SK-N-SH (cell line): ENCODE data around the gene SPG7. TPM values are rescaled to one million over a fixed set of nuclear protein-coding genes. Genes with fewer than 3 reads are reported as not detected.
A peak's percentile ranks its signal among the peaks of the same experiment; 100 is the strongest.

Experiments
- CTCF ChIA-PET: fragments of 300-600, 350-600 bp; formaldehyde crosslinking; extraction: SDS; loops from one replicate; lab custom pipeline; 2021; lab: Yijun Ruan, JAX
- POLR2A ChIA-PET: fragments of 350-600 bp; sonication (Branson Sonifier 250); formaldehyde crosslinking; extraction: SDS; loops from one replicate; lab custom pipeline; 2020; ENCODE audit warnings: antibody characterized with exemption, inconsistent platforms; lab: Yijun Ruan, JAX
- DNase-seq: peaks from one replicate; pipeline ENCODE4 v3.0.0; 2012
- H2AFZ ChIP-seq: fragments of 200-600 bp; sonication (generic); 2 replicates; pipeline ENCODE4 v1.8.1; 2016; ENCODE audit warnings: antibody characterized with exemption, mild to moderate bottlenecking, low read depth
- H3F3A ChIP-seq: fragments of 200-600 bp; sonication (generic); replicated peaks from 2 replicates; pipeline ENCODE3; 2016; ENCODE audit warnings: antibody characterized with exemption, mild to moderate bottlenecking; ENCODE audit not compliant: insufficient read depth
- H3K27ac ChIP-seq, 2 experiments: fragments of 200-500 bp in 1 of 2; fragments of 200-600 bp in 1 of 2; sonication (Bioruptor generic) in 1 of 2; sonication (generic), shearing (Covaris generic) in 1 of 2; 2 replicates each; pipeline versions ENCODE4 v1.5.1 to v1.6.1; 2014 to 2016; ENCODE audit warnings: low read depth in 2 of 2, inconsistent platforms in 1 of 2, low read length in 1 of 2, mild to moderate bottlenecking in 1 of 2, mixed read lengths in 1 of 2
- H3K27me3 ChIP-seq: fragments of 200-600 bp; sonication (generic), shearing (Covaris generic); 2 replicates; pipeline ENCODE4 v1.6.1; 2016; ENCODE audit warnings: mixed run types; ENCODE audit not compliant: insufficient read depth
- H3K36me3 ChIP-seq, 2 experiments: fragments of 200-500 bp in 1 of 2; fragments of 200-600 bp in 1 of 2; sonication (Bioruptor generic) in 1 of 2; sonication (generic) in 1 of 2; replicated peaks in 1 of 2; 2 replicates each; pipeline versions ENCODE3 to v1.5.1; 2014 to 2016; ENCODE audit warnings: low read length in 1 of 2, mild to moderate bottlenecking in 1 of 2; ENCODE audit not compliant: insufficient read depth in 2 of 2, control insufficient read depth in 1 of 2
- H3K4me1 ChIP-seq, 2 experiments: fragments of 200-500 bp in 1 of 2; fragments of 200-600 bp in 1 of 2; sonication (Bioruptor generic) in 1 of 2; sonication (generic), shearing (Covaris generic) in 1 of 2; 2 replicates each; pipeline versions ENCODE4 v1.5.1 to v1.6.1; 2014 to 2016; ENCODE audit warnings: low read depth in 1 of 2, low read length in 1 of 2, mixed run types in 1 of 2; ENCODE audit not compliant: insufficient read depth in 2 of 2, control insufficient read depth in 1 of 2
- H3K4me2 ChIP-seq: fragments of 200-600 bp; sonication (generic), shearing (Covaris generic); 2 replicates; pipeline ENCODE4 v1.6.1; 2017; ENCODE audit warnings: mixed run types
- H3K4me3 ChIP-seq, 2 experiments: fragments of 200-500 bp in 1 of 2; fragments of 200-600 bp in 1 of 2; sonication (Bioruptor generic) in 1 of 2; sonication (generic), shearing (Covaris generic) in 1 of 2; 2 replicates each; pipeline versions ENCODE4 v1.5.1 to v1.8.1; 2014 to 2016; ENCODE audit warnings: low read depth in 2 of 2, inconsistent platforms in 1 of 2, low read length in 1 of 2, mild to moderate bottlenecking in 1 of 2, mixed read lengths in 1 of 2, moderate library complexity in 1 of 2
- H3K79me2 ChIP-seq: fragments of 200-600 bp; sonication (generic); 2 replicates; pipeline ENCODE4 v1.8.1; 2017; ENCODE audit warnings: mild to moderate bottlenecking; ENCODE audit not compliant: insufficient read depth
- H3K9ac ChIP-seq: fragments of 200-600 bp; sonication (generic); 2 replicates; pipeline ENCODE4 v1.6.1; 2017; ENCODE audit warnings: mixed run types
- H3K9me2 ChIP-seq: fragments of 200-600 bp; sonication (generic); 2 replicates; pipeline ENCODE4 v1.6.1; 2017; ENCODE audit warnings: mixed run types
- H3K9me3 ChIP-seq: fragments of 200-600 bp; sonication (generic); 2 replicates; pipeline ENCODE4 v1.6.1; 2017; ENCODE audit warnings: mixed run types, mild to moderate bottlenecking, moderate library complexity
- H4K20me1 ChIP-seq: fragments of 200-600 bp; sonication (generic); 2 replicates; pipeline ENCODE4 v1.6.1; 2017; ENCODE audit warnings: mild to moderate bottlenecking, mixed run types; ENCODE audit not compliant: insufficient read depth
- CHD2 ChIP-seq: fragments of 150-350 bp; IDR thresholded peaks from 2 replicates; pipeline ENCODE4 v1.6.1; 2018; ENCODE audit warnings: low read length; ENCODE audit not compliant: partially characterized antibody
- EZH2phosphoT487 ChIP-seq: fragments of 200-600 bp; sonication (generic); IDR thresholded peaks from 2 replicates; pipeline ENCODE4 v1.6.1; 2017; ENCODE audit warnings: low read depth, mixed run types, mild to moderate bottlenecking, antibody characterized with exemption, moderate library complexity, borderline replicate concordance
- FOSL2 ChIP-seq: IDR thresholded peaks from 2 replicates; pipeline ENCODE4 v1.4.0; 2012; ENCODE audit warnings: low read depth, mild to moderate bottlenecking, moderate library complexity, borderline replicate concordance
- FOXJ3 ChIP-seq: sonication (generic); formaldehyde crosslinking; IDR thresholded peaks from 2 replicates; pipeline ENCODE4 v1.5.1; 2020; ENCODE audit warnings: mild to moderate bottlenecking, missing genetic modification reagents
- JUND ChIP-seq: IDR thresholded peaks from 2 replicates; pipeline ENCODE4 v1.4.0; 2012
- NFIC ChIP-seq: IDR thresholded peaks from 2 replicates; pipeline ENCODE4 v1.4.0; 2012; ENCODE audit warnings: borderline replicate concordance
- RCOR1 ChIP-seq: fragments of 150-350 bp; IDR thresholded peaks from 2 replicates; pipeline ENCODE4 v1.6.1; 2017; ENCODE audit warnings: antibody characterized with exemption, low read length
- RFX5 ChIP-seq: IDR thresholded peaks from 2 replicates; pipeline ENCODE4 v1.6.1; 2012; ENCODE audit warnings: mild to moderate bottlenecking, improper control_type of control experiment, low read length
- SIN3A ChIP-seq: IDR thresholded peaks from 2 replicates; pipeline ENCODE4 v1.6.1; 2012; ENCODE audit warnings: low read depth, mild to moderate bottlenecking, low read length, moderate library complexity, borderline replicate concordance
- TCF12 ChIP-seq: IDR thresholded peaks from 2 replicates; pipeline ENCODE4 v1.4.0; 2012
- WGBS: methylation state at CpG from one replicate; pipeline ENCODE4 v1.1.6; 2017; ENCODE audit warnings: low lambda C conversion rate; 5-methylcytosine and 5-hydroxymethylcytosine counted together
- polyA plus RNA-seq, 3 experiments: library from polyadenylated mRNA; depleted of rRNA; stranded (reverse); fragments of >200 nt; gene quantifications; 2 replicates each; pipeline ENCODE4 v1.2.3, GENCODE V29; 2012
- TF ChIP-seq, protein P1 (sequence below): IDR thresholded peaks from 2 replicates; pipeline ENCODE4 v1.4.0; 2012; ENCODE audit warnings: low read depth
- TF ChIP-seq, protein P2 (sequence below): fragments of 150-350 bp; IDR thresholded peaks from 2 replicates; pipeline ENCODE4 v1.6.1; 2017; ENCODE audit warnings: antibody characterized with exemption, low read length, low read depth, borderline replicate concordance
- TF ChIP-seq, protein P3 (sequence below): IDR thresholded peaks from 2 replicates; pipeline ENCODE4 v1.4.0; 2012; ENCODE audit warnings: low read depth, borderline replicate concordance

Gene SPG7
- polyA plus RNA-seq, 1 of the 3 experiments (the other 2 are of a cell fraction): 100 TPM

DNA sequence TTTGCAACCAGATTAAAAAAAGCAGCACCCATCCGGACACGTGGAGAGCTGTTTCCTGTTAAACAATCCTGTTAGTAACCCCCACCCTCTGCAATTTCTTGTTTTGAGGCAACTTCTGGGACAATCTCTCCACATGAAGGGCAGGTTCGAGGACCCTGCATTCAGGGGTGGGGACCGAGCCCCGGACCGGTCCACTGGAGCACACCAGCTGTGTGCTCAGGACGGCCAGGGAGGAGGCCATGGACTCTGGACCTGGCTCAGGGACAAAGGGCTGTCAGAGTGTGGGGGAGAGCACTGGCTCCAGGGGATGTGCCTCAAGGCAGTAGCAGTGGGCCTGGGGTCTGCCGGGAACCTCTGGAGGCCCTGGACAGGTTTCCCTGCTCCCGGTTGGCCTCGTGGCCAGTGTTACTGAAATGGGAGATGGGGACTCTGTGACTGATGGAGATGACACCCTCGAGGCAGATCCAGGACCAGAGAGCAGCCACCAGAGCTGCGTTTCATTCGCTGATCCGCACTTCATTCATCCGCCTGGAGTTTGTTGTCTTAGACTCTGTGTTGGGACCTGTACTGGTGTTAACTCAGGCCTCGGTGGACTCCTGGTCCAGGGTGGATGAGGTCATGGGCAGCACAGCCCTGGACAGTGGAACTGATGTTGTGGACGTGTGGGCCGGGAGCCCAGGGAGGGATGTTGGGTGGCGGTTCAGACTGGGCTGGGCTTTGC lies 64.4 kb downstream of the SPG7 start:
- 84% methylated on average over 11 of the region's 19 CpGs for WGBS
- no peak overlapping the region for H3K4me3 ChIP-seq
- H3K9me2 ChIP-seq: no peaks in the 10 kb centered on the region
- H3K4me2 ChIP-seq: no peak overlapping the region
- H3K27ac ChIP-seq: peak overlapping the region in 1 of 2 experiments; percentile 43; a peak in 2 of 4 replicates
- no peaks in the 10 kb centered on the region for H3K36me3 ChIP-seq
- peak; percentile 51 for DNase-seq
- no peak overlapping the region for H3K9ac ChIP-seq
- ChIA-PET POLR2A (no interaction called here), CTCF (no interaction called here)
- H2AFZ ChIP-seq: no peak overlapping the region
- no peaks in the 10 kb centered on the region for H3K27me3 ChIP-seq
- TF ChIP-seq NFIC: no peak
- TF ChIP-seq FOSL2: no peak
- TF ChIP-seq, protein P1, sequence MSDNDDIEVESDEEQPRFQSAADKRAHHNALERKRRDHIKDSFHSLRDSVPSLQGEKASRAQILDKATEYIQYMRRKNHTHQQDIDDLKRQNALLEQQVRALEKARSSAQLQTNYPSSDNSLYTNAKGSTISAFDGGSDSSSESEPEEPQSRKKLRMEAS: no peak
- no peak for TF ChIP-seq RCOR1
- TF ChIP-seq, all 33 proteins: peak for 0
- Histone ChIP-seq H4K20me1 (no peaks in the 10 kb centered on the region), H3K4me1 (peaks cover 0 to 16% of the 10 kb centered on the region in 2 experiments; a peak in 1 of 4 replicates), H3K9me3 (no peaks in the 10 kb centered on the region), H3K79me2 (no peaks in the 10 kb centered on the region), H3F3A (no peaks in the 10 kb centered on the region)

DNA sequence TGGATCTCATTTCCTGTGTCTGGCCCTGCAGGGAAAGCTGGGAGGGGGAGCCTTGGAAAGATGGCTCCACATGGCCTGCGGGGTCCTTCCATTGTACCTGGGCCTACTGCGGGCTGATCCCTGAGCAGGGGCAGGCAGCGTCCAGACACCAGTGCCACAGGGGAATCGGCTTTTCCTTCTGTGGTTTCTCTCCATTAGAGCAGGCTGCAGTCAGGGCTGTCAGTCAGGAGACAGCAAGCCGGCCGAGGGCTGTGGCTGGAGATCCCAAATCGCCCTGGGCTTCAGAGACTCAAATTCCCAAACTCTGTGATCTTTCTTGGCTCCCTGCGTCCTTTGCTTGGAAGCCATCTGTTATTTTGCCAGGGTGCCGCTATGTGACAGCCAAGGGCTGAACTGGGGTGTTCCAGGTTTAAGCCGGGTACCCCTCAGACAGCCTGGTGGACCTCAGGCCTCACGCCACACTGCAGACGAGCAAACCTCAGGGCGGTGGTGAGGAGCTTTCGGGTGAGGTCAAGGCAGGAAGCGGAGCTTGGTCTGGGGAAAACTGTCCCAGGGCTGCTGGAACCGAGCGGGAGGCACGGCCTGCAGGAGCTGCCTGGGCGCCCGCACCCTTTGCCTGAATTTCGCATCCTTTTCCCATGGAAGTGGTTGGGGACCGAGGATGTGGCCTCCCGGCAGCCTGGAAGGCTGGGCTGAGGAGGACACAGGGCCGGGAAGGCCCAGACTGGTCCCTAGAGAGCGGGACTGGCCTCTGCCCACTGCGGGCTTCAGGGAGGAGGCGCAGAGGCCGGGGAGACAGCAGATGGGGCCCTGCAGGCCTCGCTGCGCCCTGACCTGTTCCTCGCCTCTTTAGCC lies 65.8 kb downstream of the SPG7 start:
- H3K4me3 ChIP-seq: no peak overlapping the region; a peak in 1 of 4 replicates
- H3K27ac ChIP-seq: no peak overlapping the region
- H3K4me2 ChIP-seq: no peak overlapping the region
- CTCF ChIA-PET: interaction anchor here (1.1 kb wide), 1 partner anchor 17 kb away, joined by 5 read pairs; no protein-coding TSS in a partner anchor
- H3F3A ChIP-seq: no peaks in the 10 kb centered on the region
- H3K9me2 ChIP-seq: no peaks in the 10 kb centered on the region
- H3K36me3 ChIP-seq: no peaks in the 10 kb centered on the region
- no peaks in the 10 kb centered on the region for H4K20me1 ChIP-seq
- TF ChIP-seq RFX5 (no peak), JUND (no peak), TCF12 (no peak), EZH2phosphoT487 (no peak), FOXJ3 (no peak), CHD2 (no peak), SIN3A (no peak)
- TF ChIP-seq, protein P2, sequence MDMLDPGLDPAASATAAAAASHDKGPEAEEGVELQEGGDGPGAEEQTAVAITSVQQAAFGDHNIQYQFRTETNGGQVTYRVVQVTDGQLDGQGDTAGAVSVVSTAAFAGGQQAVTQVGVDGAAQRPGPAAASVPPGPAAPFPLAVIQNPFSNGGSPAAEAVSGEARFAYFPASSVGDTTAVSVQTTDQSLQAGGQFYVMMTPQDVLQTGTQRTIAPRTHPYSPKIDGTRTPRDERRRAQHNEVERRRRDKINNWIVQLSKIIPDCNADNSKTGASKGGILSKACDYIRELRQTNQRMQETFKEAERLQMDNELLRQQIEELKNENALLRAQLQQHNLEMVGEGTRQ: no peak
- TF ChIP-seq, protein P3, sequence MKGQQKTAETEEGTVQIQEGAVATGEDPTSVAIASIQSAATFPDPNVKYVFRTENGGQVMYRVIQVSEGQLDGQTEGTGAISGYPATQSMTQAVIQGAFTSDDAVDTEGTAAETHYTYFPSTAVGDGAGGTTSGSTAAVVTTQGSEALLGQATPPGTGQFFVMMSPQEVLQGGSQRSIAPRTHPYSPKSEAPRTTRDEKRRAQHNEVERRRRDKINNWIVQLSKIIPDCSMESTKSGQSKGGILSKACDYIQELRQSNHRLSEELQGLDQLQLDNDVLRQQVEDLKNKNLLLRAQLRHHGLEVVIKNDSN: no peak
- TF ChIP-seq, all 33 proteins: peak for 0
- 89% methylated on average over 11 of the region's 31 CpGs for WGBS
- H2AFZ ChIP-seq: no peak overlapping the region
- H3K27me3 ChIP-seq: no peaks in the 10 kb centered on the region
- H3K9ac ChIP-seq: no peak overlapping the region
- H3K4me1 ChIP-seq: peaks cover 0 to 16% of the 10 kb centered on the region in 2 experiments; a peak in 1 of 4 replicates
- no peak for DNase-seq
- no peaks in the 10 kb centered on the region for H3K79me2 ChIP-seq
- no peaks in the 10 kb centered on the region for H3K9me3 ChIP-seq
- POLR2A ChIA-PET: no interaction called here
